GM19372 (cell line): ENCODE results near the gene LSS.
"Not testable (repeated sequence)": the region's sequence is repeated elsewhere in the genome, so short reads cannot be mapped to it uniquely, and the experiment has no call there.

Source experiments
- ATAC-seq: cut with Tn5 transposase; IDR thresholded peaks from one replicate; pipeline ENCODE4 v1.9.1; 2021; ENCODE audit warnings: mild to moderate bottlenecking, low read depth, moderate library complexity; ENCODE audit not compliant: unreplicated experiment

LSS gene

GRCh38 chr21:46176443-46177129 lies 52.0 kb downstream of the LSS start:
- not testable (repeated sequence) for ATAC-seq

DNA sequence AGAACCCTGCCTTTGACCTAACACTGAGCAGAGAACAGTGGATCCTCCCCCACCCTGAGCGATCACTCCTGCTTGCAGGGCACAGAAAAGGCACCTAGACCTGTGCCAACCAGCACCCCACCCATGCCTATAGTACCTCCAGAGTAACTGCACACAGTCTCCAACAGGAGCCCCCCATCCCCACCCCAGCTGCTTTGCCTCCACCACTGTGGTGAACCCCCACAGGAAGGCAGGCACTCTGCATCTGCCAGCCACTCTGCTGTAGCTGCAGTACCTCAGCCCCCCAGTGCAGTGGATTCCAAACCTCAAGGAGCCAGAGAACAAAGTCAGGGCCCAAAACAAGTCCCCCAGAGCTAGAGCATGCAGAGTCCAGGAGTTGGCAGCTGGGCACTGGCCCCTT lies 55.0 kb downstream of the LSS start:
- ATAC-seq = no peak

GRCh38 chr21:46172863-46173528 lies 55.6 kb downstream of the LSS start:
- ATAC-seq = no peak

DNA sequence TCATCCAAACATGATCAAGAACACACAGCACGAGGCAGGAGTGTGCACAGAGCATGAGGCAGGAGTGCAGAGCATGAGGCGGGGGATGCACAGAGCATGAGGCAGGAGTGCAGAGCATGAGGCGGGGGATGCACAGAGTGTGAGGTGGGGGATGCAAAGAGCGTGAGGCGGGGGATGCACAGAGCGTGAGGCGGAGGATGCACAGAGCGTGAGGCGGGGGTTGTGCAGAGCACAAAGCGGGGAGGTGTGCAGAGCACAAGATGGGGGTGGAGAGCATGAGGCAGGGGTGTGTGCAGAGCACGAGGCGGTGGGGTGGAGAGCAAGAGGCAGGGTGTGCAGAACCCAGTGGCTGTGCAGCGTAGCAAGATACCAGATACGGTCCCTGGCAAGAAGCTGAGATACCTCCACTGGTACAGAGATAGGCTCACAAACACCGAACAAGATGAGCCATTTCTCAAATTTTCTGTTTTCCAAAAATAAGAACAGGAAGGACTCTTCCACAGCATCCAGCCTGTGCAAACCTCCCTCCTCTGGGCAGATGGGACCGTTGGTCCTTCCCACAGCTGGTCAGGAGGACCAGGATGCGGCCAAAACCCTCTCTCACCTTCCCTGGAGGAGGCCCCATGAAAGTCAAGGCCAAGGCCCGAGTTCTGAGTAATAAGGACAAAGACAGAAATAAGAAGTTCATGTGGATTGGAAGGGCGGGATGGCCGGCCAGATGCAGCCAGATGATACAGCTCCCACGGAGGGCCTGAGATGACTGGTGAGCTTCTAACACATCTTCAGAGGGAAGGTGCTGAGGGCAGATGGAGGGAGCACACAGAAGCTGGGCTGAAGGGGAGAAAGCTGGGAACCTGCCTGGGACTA lies 56.3 kb downstream of the LSS start:
- no peak for ATAC-seq

- ATAC-seq = no peak
Observed at GRCh38 chr21:46171585-46171984, 57.0 kb downstream of the LSS start.

DNA sequence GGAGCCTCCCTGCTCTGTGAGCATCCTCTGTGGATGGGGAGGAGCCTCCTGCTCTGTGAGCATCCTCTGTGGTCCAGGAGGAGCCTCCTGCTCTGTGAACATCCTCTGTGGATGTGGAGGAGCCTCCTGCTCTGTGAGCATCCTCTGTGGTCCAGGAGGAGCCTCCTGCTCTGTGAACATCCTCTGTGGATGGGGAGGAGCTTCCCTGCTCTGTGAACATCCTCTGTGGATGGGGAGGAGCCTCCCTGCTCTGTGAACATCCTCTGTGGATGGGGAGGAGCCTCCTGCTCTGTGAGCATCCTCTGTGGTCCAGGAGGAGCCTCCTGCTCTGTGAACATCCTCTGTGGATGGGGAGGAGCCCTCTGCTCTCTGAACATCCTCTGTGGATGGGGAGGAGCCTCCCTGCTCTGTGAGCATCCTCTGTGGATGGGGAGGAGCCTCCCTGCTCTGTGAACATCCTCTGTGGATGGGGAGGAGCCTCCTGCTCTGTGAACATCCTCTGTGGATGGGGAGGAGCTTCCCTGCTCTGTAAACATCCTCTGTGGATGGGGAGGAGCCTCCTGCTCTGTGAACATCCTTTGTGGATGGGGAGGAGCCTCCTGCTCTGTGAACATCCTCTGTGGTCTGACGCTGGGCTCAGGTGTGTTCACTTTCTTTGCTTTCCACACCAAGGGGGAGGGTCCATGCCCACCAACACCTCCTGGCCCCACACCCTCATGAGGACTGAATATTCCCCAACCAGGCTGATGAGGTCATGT lies 58.0 kb downstream of the LSS start:
- ATAC-seq = not testable (repeated sequence)

GRCh38 chr21:46168659-46169386 lies 59.8 kb downstream of the LSS start:
- no peak for ATAC-seq

GRCh38 chr21:46168238-46168637 lies 60.3 kb downstream of the LSS start:
- no peak for ATAC-seq

DNA sequence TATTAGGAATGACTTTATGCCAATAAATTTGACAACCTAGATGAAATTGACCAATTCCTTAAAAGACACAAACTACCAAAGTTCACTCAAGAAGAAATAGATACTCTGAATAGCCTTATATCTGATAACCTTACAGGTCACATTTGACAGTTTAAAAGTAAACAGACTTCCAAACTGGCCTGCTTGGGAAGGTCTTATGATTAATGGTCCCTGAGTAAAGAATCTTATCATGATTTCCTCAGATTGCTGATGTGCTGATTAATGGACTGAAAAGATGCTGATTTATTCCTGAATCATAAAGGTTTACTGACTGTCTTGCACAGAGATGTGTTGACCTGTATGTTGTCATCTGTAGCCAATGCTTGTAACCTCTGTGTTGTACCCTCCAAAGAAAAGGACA lies 63.5 kb downstream of the LSS start:
- ATAC-seq = no peak

GRCh38 chr21:46163380-46163779 lies 65.2 kb downstream of the LSS start:
- ATAC-seq = no peak

GRCh38 chr21:46161633-46162592 lies 66.7 kb downstream of the LSS start:
- no peak for ATAC-seq

DNA sequence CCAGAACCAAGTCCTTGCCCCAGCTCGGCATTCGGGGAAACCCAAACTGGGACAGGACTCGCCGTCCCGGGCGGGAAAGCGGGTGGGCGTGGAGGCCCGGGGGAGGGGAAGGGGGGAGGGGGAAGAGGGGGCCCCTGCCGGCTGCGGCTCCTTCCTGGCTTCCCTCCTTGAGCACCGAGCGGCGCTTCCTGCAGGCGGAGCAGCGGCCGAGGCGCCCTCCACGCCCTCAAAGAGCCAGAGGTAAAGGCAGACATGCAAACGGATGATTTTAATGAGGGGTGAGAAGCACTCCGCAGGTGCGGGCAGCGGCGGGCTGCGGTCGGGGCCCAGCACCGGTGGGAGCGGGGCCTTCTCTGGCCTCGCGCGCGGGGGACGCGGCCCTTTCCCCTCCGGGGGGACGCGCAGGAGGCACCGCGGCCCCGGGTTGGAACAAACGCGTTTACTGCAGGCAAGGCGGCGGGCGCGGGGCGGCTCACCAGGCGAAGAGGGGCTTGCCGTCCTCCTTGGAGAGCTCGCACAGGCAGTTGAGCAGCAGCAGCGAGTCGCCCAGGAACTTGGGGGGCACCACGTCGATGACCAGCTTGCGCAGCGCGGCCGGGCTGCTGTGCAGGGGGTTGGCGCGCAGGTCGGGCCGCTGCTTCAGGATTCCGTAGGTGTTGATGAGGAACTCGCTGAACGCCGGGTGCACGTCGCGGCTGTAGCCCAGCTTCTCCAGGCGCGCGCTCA lies 67.5 kb downstream of the LSS start:
- ATAC-seq = no peak

GRCh38 chr21:46160657-46160906 lies 68.0 kb downstream of the LSS start:
- ATAC-seq = no peak

- ATAC-seq = no peak
Observed at GRCh38 chr21:46159841-46160656, 68.5 kb downstream of the LSS start.

DNA sequence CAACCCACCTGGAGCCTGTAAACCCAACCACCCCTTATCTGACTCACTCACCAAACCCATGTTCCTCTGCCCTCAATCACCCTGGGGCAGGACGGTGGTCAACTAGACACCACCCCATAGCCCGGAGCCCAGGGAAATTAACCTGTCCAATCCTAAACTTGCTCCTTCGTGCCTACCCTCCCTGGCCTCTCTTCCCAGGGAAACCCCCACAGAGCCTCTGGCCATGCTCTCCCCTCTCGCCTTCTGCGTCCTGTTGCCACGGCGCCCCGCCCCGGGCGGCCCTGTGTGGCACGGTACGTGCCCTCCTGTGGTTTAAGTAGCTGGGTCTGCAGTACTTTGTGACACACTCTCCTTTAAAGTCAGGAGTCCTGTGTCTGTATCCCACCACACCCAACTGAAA lies 69.2 kb downstream of the LSS start:
- ATAC-seq = no peak

DNA sequence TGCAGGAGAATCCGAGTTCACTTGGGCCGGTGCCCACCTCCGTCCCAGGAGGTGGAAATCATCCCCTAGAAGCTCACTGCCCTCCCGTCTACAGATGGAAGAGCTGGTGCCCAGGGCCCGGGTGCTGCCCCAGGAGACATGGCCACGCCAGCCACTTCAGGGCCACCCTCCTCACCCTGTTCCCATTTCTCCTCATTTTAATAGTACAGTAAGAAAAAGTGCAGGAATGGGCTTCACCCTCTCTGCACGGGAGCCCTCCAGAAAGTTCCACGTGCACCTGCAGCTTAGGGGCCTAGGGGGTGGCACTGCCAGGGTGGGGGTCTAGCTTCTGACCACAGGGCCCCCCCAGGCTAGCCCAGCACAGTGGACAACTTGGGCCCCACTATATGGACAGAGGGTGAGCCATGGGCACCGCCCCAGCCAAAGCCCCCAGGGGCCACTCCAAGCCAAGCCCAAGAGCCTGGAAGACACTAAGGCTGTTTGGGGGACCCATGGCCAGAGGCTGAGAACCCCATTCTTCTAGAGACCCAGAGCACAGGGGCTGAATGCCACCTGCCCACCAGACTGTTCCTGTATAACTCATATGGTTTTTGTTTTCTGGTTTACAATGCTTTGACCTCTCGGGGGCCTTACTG lies 69.8 kb downstream of the LSS start:
- no peak for ATAC-seq

- ATAC-seq = no peak
Observed at GRCh38 chr21:46157987-46158451, 70.6 kb downstream of the LSS start.
